GM12878 (cell line): Measurements from ENCODE around the gene CPNE4.

ENCODE experiments used
- CBX5 ChIP-seq: sonication (generic); IDR thresholded peaks from 2 replicates; pipeline ENCODE4 v1.6.1; 2016; ENCODE audit warnings: low read depth, moderate library complexity, mild to moderate bottlenecking, inconsistent platforms
- CHD2 ChIP-seq: IDR thresholded peaks from 2 replicates; pipeline ENCODE4 v1.6.1; 2011; ENCODE audit warnings: low read depth, low read length, improper control_type of control experiment, borderline replicate concordance
- CTCF ChIP-seq, 3 experiments: IDR thresholded peaks in 2 of 3; conservative IDR thresholded peaks in 1 of 3; 2 replicates each; pipeline ENCODE4 v1.5.1; 2011; ENCODE audit warnings: low read depth in 3 of 3, low read length in 3 of 3, mild to moderate bottlenecking in 3 of 3, control low read depth in 2 of 3, moderate library complexity in 2 of 3, inconsistent platforms in 1 of 3, mixed read lengths in 1 of 3; ENCODE audit not compliant: control insufficient read depth in 2 of 3, insufficient read depth in 1 of 3; ENCODE audit errors: extremely low read depth in 1 of 3
- EZH2 ChIP-seq: IDR thresholded peaks from 2 replicates; pipeline ENCODE4 v1.6.1; 2012; ENCODE audit warnings: low read depth, mild to moderate bottlenecking, control low read depth, inconsistent platforms, low read length, borderline replicate concordance; ENCODE audit not compliant: control insufficient read depth
- HDAC6 ChIP-seq: fragments of 200-600 bp; sonication (generic); IDR thresholded peaks from one replicate; pipeline ENCODE4 v1.8.0; 2017; ENCODE audit warnings: antibody characterized with exemption; ENCODE audit not compliant: unreplicated experiment
- JUNB ChIP-seq: IDR thresholded peaks from 2 replicates; pipeline ENCODE4 v1.6.1; 2016; ENCODE audit warnings: antibody characterized with exemption, mild to moderate bottlenecking
- MTA3 ChIP-seq: IDR thresholded peaks from 2 replicates; pipeline ENCODE4 v1.6.1; 2012; ENCODE audit warnings: low read length, inconsistent platforms, borderline replicate concordance
- NBN ChIP-seq: fragments of 450-650 bp; IDR thresholded peaks from 2 replicates; pipeline ENCODE4 v1.6.1; 2016
- RAD21 ChIP-seq: IDR thresholded peaks from 2 replicates; pipeline ENCODE4 v1.6.1; 2011; ENCODE audit warnings: mild to moderate bottlenecking, low read depth, low read length, moderate library complexity; ENCODE audit not compliant: insufficient read depth

- TF ChIP-seq CTCF (IDR thresholded peaks at IDR 0.05 in 2 of 3, conservative IDR thresholded peaks at IDR 0.05 in 1 of 3; ENCODE audit: control insufficient read depth in 2 of 3, extremely low read depth in 1 of 3, insufficient read depth in 1 of 3, low read depth in 3 of 3, low read length in 3 of 3) (no peak), JUNB (no peak), NBN (no peak), HDAC6 (no peak), EZH2 (no peak), MTA3 (no peak), RAD21 (no peak), CBX5 (no peak), CHD2 (no peak)
These were observed 228.1 kb downstream of the CPNE4 start for GRCh38 chr3:131806736-131807135.
